ELF-1 (cell line): ENCODE data around the gene ZBTB43.
"Not testable (repeated sequence)": the region's sequence is repeated elsewhere in the genome, so short reads cannot be mapped to it uniquely, and the experiment has no call there.

ENCODE experiments used
- DNase-seq: peaks from one replicate; pipeline ENCODE4 v3.0.0-alpha.2; 2016; ENCODE audit warnings: low read depth, low spot score

The ZBTB43 gene

GRCh38 chr9:126804696-126805553 is at the start of gene ZBTB43:
Gene ZBTB43, plus strand, starts transcription at chr9:126805040. Its CDS starts 27,470 bp downstream, at chr9:126832510.
- DNase-seq, result peak; percentile 97

DNA sequence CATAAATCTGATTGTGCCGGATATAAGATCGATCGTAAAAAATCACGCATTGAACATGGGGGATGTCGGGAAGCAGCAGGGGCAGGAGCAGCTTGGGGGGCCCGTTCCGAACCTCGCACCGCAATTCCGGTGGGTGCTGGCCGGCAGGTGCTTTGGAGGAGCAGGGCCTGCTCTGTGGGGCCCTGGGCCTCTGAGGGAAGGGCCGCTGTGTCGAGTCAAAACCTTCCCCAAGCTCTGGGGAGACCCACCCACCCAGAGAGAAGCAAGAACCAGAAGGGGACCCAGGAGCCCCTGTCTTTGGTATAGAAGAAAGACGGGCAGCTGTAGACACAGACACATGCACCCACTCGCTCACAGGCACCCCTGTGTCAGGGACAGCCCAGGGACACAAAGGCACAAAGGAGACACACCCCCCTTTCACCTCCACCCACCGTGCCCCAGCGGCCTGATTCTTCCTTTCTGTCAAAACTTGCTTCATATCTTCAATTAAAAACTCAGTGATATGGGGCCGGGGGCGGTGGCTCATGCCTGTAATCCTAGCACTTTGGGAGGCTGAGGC is 49.4 kb upstream of the ZBTB43 start:
- no peak for DNase-seq

DNA sequence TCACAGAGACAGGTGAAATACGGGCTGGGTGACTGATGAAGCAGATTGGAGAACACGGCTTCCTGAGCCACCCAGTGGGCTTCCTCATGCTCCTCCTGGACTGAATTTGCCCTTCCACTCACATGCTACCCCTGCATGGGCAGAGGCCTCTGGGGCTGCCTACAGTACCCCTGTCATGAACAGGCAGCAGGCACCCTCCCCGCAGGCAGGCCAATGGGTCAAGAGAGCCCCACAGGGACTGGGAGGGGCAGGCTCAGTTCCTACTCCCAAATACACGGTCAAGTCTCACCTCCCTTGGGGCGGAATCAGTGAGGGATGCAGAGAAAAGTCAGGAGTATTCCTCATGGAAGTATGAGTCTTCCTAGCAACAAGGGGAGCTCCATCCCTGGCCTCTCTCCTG is 48.6 kb upstream of the ZBTB43 start:
- DNase-seq, result no peak

GRCh38 chr9:126756876-126757415 is 47.9 kb upstream of the ZBTB43 start:
- DNase-seq, result no peak

DNA sequence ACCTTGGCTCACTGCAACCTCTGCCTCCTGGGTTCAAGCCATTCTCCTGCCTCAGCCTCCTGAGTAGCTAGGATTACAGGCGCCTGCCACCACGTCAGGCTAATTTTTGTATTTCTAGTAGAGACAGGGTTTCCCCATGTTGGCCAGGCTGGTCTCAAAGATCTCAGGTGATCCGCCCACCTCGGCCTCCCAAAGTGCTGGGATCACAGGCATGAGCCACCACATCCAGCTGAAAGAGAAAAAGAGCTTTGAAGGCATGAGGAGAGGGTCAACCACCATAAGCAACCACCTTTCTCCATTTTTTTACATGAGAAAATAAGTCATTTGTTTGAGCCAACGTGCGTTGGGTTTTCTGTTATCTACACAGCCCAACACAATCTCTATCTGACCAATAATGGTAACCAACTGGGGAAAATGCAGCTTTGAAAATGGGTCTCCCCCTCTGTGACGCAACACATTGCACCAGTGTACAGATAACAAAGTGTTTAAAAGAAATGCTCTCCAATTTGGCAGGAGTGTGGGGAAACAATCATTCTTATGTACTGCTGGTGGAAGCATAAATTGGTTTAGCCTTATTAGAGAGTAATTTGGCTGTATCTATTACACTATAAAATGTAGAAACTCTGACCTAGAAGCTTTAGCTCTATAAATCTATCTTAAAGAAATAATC is 45.8 kb upstream of the ZBTB43 start:
- no peak for DNase-seq

- DNase-seq, result no peak
Measured at GRCh38 chr9:126761274-126761673, 43.6 kb upstream of the ZBTB43 start.

- DNase-seq, result peak; percentile 33
Measured at GRCh38 chr9:126763130-126763764, 41.6 kb upstream of the ZBTB43 start.

DNA sequence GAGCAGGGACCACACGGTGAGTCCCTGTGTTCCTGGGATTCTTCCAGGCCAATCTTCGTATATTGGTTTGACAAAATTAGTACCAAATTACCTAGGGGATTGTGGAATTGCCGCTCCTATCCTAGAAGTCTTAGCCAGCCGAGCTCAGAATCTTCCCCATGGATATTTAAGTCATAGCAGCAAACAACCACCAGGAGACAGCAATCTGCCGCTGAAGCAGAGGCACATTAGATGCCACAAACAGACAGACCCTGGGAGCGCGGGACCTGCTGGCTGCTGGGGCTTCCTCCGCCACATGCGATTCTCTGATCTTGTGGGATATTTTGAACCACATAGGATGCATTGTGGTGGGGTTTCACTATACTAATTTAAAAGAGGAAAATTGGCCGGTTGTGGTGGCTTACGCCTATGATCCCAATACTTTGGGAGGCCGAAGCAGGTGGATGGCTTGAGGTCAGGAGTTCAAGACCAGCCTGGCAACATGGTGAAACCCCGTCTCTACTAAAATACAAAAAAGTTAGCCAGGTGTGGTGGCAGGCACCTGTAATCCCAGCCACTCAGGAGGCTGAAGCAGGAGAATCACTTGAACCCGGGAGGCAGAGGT is 31.7 kb upstream of the ZBTB43 start:
- DNase-seq, result peak; percentile 61

DNA sequence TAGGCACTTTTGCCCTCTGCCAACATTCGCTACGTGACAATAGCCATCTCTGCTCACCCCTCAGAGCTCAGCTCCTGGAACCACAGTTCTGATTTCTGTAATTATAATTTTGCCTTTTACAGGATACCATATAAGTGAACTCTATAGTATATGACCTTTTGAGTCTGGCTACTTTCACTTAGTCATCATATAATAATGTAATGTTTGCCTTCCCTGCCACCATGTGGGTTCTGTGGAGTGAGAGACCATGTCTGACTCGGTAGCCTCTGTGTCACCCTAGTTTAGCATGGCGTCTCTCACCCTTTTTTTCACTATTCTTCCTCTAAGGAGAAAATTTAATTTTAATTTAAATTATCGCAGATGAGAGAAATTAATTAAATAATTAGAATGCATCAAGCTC is 28.9 kb upstream of the ZBTB43 start:
- no peak for DNase-seq

GRCh38 chr9:126777733-126778132 is 27.1 kb upstream of the ZBTB43 start:
- DNase-seq, result peak; percentile 76

DNA sequence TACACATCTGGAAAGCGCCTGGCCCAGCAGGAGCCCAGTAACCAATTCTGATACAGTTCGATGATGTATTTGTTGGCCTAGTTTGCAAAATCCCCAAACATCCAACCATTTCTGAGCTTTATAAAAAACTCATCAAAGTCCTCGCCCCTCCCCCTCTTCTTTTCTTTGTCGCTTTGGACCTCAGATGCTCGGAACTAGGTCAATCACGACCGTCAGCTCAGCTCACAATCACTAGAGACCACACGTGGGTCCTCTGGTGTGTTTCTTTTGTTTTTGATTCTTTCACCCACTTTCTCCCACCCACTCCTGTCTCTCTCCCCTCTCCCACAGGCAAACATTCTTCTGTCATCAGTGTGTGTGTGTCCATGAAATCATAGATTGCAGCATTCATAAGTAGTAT is 26.7 kb upstream of the ZBTB43 start:
- no peak for DNase-seq

- DNase-seq, result not testable (repeated sequence)
Measured at GRCh38 chr9:126778696-126779095, 26.1 kb upstream of the ZBTB43 start.

DNA sequence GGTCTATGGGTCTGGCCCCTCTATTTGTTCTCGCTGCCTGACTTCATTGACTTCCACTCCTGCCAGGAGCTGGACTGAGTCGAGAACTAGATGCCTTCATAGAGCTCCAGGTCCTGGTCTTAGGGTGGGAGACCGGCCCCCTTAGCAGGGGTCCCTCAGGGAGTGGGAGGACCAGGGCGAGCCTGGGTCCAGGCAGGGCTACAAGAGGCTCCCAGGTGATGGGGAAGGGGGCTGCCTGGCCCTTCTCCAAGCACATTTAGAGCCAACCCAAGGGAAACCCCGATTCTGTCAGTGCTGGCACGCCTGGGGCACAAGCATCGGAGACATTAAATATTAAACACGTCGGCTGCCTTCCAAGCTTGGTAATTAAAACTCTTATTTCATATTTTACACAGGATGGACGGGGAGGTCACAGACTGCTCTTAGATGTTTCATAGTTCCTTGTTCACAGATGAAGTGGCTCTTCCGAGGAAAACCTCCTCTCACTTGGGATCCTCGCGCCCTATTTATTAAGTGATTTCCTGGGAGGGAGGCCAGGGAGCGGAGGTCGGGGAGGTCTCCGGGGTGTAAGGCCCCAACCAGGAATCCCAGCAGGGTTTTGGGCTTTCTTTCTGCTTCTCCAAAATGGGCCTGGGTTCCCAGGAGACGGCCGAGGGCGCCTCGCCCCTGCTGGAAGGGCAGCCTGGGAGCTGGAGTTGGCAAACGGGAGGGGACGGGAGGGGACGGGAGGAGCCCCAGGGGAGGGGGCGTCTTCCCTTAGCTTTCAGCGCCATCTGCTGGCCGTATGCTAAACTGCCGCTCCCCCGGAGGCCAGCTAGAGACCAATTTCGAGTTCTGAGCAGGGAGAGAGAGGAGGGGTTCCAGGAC is 23.4 kb upstream of the ZBTB43 start:
- peak; percentile 93 for DNase-seq

DNA sequence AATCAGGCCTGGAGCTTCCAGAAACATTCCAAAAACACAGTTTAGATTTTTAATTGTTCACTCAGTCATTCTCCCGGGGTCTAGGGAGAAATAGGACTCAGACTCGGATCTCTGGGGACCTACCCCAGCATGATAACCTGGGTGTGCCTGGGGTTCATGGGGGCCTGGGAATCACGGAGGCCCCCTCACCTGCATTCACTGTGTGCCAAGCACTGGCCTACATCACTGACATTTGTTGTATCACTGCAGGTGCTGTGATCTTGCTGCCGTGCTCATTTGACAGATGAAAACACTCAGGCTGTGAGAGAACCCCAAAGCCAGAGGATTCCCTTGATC is 22.8 kb upstream of the ZBTB43 start:
- no peak for DNase-seq

GRCh38 chr9:126783949-126784348 is 20.9 kb upstream of the ZBTB43 start:
- DNase-seq, result no peak

DNA sequence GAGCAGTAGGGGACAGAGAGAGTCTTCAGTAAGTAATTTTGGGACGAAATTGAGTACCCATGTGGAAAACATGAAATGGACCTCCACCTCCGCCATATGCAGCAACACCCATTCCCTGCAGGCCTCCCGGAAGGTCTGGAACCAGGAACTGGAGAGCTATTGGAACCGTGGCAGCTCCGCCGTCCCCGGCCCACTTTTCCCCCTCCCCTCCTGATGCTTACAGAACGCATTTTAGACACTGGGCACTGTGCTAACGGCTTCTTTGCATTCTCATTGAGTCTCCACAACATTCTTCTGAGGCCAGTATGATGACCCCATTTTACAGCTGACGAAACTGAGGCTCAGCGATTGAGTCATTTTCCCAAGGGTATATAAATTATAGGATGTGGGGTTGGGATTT is 20.4 kb upstream of the ZBTB43 start:
- DNase-seq, result no peak

- not testable (repeated sequence) for DNase-seq
Measured at GRCh38 chr9:126784841-126785240, 20.0 kb upstream of the ZBTB43 start.

- no peak for DNase-seq
Measured at GRCh38 chr9:126788046-126788445, 16.8 kb upstream of the ZBTB43 start.

GRCh38 chr9:126788634-126789349 is 16.0 kb upstream of the ZBTB43 start:
- DNase-seq, result no peak

- no peak for DNase-seq
Measured at GRCh38 chr9:126790561-126790960, 14.3 kb upstream of the ZBTB43 start.
